ENCODE data around the gene GLI2. TPM values are rescaled to one million over a fixed set of nuclear protein-coding genes. Genes with fewer than 3 reads are reported as not detected.

The GLI2 gene
- total RNA-seq, 2 experiments from 2014 or later: not detected

DNA sequence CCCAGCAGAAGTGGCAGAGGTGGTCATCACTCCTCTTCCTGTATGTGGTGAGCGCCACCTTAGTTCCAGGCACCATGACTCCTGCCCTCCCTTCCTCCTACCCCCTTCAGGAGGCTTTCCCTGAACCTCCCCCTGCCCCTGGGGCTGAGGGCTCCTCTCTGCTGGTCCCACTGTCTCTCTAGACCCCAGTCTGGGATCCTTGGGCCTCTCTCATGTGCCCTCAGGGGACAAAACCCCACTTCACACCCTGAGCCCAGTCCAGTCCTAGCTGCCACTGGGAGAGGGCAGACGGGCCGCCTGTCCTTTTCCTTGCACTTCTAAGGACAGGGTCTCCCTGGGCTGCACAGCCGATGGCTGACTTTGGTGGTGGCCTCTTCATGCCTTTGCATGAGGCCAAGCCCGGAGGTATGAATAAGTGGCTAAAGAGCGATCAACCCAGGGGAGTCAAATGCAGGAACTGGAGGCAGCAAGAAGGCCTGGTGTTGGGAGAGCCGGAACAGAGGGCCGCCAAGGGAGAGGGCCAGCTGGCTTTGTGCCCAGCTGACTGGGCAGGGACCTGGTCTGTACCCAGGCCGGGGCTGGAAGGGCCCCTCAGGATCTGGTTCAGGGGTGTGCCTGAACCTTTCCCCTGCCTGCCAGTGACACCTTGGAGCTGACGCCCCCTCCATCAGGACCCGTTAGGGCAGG is 29.5 kb downstream of the GLI2 start:
- Histone ChIP-seq H3K9me3 (ENCODE audit: low read length) (no peaks in the 10 kb centered on the region), H3K4me1 (ENCODE audit: insufficient read depth, low read length, poor library complexity, severe bottlenecking) (no peaks in the 10 kb centered on the region), H2AFZ (ENCODE audit: low read length) (no peak overlapping the region), H3K4me3 (ENCODE audit: low read depth, low read length, poor library complexity, severe bottlenecking) (no peak overlapping the region), H3K4me2 (ENCODE audit: low read length) (no peak overlapping the region), H3K79me2 (ENCODE audit: insufficient read depth, low read depth, low read length) (no peaks in the 10 kb centered on the region), H3K27ac (ENCODE audit: low read depth, low read length, poor library complexity, severe bottlenecking) (no peak overlapping the region), H3K36me3 (ENCODE audit: insufficient read depth, low read length) (no peaks in the 10 kb centered on the region), H4K20me1 (ENCODE audit: insufficient read depth, low read length) (no peaks in the 10 kb centered on the region), H3K9me2 (ENCODE audit: insufficient read depth, low read length) (no peaks in the 10 kb centered on the region)
- TF ChIP-seq, protein P1, sequence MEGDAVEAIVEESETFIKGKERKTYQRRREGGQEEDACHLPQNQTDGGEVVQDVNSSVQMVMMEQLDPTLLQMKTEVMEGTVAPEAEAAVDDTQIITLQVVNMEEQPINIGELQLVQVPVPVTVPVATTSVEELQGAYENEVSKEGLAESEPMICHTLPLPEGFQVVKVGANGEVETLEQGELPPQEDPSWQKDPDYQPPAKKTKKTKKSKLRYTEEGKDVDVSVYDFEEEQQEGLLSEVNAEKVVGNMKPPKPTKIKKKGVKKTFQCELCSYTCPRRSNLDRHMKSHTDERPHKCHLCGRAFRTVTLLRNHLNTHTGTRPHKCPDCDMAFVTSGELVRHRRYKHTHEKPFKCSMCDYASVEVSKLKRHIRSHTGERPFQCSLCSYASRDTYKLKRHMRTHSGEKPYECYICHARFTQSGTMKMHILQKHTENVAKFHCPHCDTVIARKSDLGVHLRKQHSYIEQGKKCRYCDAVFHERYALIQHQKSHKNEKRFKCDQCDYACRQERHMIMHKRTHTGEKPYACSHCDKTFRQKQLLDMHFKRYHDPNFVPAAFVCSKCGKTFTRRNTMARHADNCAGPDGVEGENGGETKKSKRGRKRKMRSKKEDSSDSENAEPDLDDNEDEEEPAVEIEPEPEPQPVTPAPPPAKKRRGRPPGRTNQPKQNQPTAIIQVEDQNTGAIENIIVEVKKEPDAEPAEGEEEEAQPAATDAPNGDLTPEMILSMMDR (conservative IDR thresholded peaks at IDR 0.05; ENCODE audit: low read length): no peak
- no peak for TF ChIP-seq EZH2phosphoT487 (IDR thresholded peaks at IDR 0.05; ENCODE audit: borderline replicate concordance, low read depth, low read length)
- POLR2A ChIA-PET: interaction anchor here (1.3 kb wide), 1 partner anchor 15 kb away, joined by 4 read pairs; no protein-coding TSS in a partner anchor
- BruUV-seq (replicated peaks): no TSS peak
- no peak for DNase-seq (ENCODE audit: low spot score)
- intact Hi-C loops (cut with micrococcal nuclease; ENCODE audit: unreplicated experiment): no loop called here
- CTCF ChIA-PET (ENCODE audit: unreplicated experiment): no interaction called here

- Histone ChIP-seq H3K4me2 (ENCODE audit: low read length) (no peak overlapping the region), H2AFZ (ENCODE audit: low read length) (no peak overlapping the region), H3K4me3 (ENCODE audit: low read depth, low read length, poor library complexity, severe bottlenecking) (no peak overlapping the region), H3K27ac (ENCODE audit: low read depth, low read length, poor library complexity, severe bottlenecking) (no peak overlapping the region), H3K9me2 (ENCODE audit: insufficient read depth, low read length) (no peaks in the 10 kb centered on the region), H4K20me1 (ENCODE audit: insufficient read depth, low read length) (no peaks in the 10 kb centered on the region), H3K9me3 (ENCODE audit: low read length) (no peaks in the 10 kb centered on the region), H3K4me1 (ENCODE audit: insufficient read depth, low read length, poor library complexity, severe bottlenecking) (no peaks in the 10 kb centered on the region), H3K36me3 (ENCODE audit: insufficient read depth, low read length) (no peaks in the 10 kb centered on the region), H3K79me2 (ENCODE audit: insufficient read depth, low read depth, low read length) (no peaks in the 10 kb centered on the region)
- TF ChIP-seq, protein P1 (conservative IDR thresholded peaks at IDR 0.05; ENCODE audit: low read length): no peak
- TF ChIP-seq EZH2phosphoT487 (IDR thresholded peaks at IDR 0.05; ENCODE audit: borderline replicate concordance, low read depth, low read length): no peak
- BruUV-seq (replicated peaks): no TSS peak
- intact Hi-C loops (cut with micrococcal nuclease; ENCODE audit: unreplicated experiment): no loop called here
- ChIA-PET POLR2A (interaction anchor here (1.3 kb wide), 1 partner anchor 14 kb away, joined by 4 read pairs; no protein-coding TSS in a partner anchor), CTCF (ENCODE audit: unreplicated experiment) (no interaction called here)
- no peak for DNase-seq (ENCODE audit: low spot score)
These were observed 30.2 kb downstream of the GLI2 start for GRCh38 chr2:120765678-120766469.
